ENCODE results near the gene KHNYN.

The KHNYN gene

DNA sequence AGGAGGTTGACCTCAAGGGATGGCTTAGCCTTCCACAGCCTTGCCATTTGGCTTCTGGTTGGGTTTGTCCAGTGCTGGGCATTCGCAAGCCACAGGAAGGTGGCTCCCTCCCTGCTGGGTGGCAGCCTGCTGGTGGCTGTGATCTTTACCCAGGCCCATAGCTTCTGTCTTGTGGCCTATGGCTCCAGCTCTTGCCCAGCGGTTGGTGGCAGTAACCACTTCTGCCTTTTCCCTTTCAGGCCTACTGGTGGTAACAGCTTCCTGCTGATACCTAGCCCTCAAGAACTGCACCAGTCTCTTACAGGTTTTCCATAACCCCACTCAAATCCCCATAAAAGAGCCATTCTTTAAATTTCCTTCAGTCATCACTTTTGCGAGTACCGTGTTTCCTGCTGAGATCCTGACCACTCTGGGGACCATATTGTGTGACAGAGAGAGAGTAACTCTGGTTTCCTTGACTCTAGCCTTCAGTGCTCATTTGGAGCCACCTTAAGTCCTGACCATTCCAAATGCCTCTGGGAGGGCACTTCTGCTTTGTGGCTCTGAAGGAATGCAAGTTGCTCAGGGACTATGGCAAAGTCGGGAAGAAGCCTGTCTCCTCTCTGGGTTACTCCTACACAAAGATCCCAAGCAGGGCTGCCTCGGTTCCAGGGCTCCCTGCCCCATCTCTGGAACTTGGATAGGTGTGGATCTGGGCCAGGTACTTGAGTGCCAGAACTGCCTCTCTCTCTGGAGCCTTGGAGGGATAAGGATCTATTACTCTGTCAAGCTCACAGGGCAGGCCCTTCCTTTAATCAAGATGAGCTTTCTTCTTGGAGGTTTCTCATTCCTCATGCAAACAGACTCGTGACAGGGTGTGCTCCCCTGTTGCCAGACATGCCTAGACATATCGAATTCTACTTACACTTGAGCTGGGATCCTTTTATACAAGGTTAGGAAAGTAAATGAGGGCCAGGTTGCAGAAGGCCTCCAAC lies 33.9 kb upstream of the KHNYN start:
- no peak for DNase-seq (ENCODE audit: low spot score)
- in situ Hi-C loops (cut with MboI; ENCODE audit: low sequenced_read_pairs, unreplicated experiment), result no loop called here
- TF ChIP-seq, protein P1, sequence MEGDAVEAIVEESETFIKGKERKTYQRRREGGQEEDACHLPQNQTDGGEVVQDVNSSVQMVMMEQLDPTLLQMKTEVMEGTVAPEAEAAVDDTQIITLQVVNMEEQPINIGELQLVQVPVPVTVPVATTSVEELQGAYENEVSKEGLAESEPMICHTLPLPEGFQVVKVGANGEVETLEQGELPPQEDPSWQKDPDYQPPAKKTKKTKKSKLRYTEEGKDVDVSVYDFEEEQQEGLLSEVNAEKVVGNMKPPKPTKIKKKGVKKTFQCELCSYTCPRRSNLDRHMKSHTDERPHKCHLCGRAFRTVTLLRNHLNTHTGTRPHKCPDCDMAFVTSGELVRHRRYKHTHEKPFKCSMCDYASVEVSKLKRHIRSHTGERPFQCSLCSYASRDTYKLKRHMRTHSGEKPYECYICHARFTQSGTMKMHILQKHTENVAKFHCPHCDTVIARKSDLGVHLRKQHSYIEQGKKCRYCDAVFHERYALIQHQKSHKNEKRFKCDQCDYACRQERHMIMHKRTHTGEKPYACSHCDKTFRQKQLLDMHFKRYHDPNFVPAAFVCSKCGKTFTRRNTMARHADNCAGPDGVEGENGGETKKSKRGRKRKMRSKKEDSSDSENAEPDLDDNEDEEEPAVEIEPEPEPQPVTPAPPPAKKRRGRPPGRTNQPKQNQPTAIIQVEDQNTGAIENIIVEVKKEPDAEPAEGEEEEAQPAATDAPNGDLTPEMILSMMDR (IDR thresholded peaks at IDR 0.05; ENCODE audit: borderline replicate concordance, control extremely low read depth, extremely low read depth, insufficient read depth, missing control alignments), result no peak

DNA sequence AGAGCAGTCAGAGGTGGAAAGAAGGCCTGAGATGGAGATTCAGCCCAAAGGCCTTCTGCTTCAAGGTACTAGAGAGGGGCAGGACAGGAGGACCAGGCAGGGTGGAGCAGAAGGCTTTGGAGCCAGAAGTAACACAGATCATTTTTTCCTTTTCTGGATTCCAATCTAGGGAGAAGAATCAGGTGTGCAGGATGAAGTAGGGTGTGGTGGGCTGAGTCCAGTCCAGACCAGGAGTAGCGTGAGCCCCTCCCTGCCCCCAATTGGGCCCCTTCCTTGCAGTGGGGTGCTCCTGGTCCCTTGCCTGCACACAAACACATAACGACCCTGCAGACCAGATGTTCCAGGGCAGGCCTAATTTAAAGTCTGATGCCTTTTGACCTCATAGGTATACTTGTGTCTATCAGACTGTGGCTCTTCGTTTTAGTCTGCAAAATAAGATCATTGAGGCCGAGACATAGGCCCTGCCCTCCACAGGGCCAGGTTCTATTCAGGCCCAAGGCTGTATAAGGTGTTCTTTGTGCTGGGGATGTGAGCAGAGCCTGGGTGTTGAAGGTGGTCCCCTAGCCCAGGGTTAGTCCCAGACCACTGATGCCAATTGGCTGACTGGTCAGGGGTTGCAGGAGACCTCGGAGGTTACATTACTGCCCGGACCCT lies 32.0 kb upstream of the KHNYN start:
- no peak for DNase-seq (ENCODE audit: low spot score)
- TF ChIP-seq, protein P1 (IDR thresholded peaks at IDR 0.05; ENCODE audit: borderline replicate concordance, control extremely low read depth, extremely low read depth, insufficient read depth, missing control alignments), result no peak
- in situ Hi-C loops (cut with MboI; ENCODE audit: low sequenced_read_pairs, unreplicated experiment), result no loop called here

DNA sequence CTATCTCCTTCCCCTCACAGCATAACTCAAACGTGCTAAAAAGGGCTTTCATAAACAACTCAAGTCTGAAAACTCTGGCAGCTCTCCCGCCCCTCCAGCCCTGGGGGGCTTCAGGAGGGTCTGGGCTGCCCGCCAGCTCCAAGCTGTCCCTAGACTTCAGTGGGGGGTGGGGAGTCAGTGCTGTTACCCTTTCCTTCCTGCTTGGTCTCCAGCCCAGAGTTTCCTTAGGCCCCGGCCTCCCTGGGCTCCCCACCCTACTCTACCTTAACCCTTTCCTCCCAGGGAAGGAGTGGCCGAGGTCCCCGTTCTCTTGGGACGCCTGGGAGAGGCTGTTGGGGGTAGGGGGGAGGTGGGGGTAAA lies 31.5 kb upstream of the KHNYN start:
- TF ChIP-seq, protein P1 (IDR thresholded peaks at IDR 0.05; ENCODE audit: borderline replicate concordance, control extremely low read depth, extremely low read depth, insufficient read depth, missing control alignments), result no peak
- in situ Hi-C loops (cut with MboI; ENCODE audit: low sequenced_read_pairs, unreplicated experiment), result no loop called here
- no peak for DNase-seq (ENCODE audit: low spot score)

- DNase-seq (ENCODE audit: low spot score), result no peak
- TF ChIP-seq, protein P1 (IDR thresholded peaks at IDR 0.05; ENCODE audit: borderline replicate concordance, control extremely low read depth, extremely low read depth, insufficient read depth, missing control alignments), result no peak
- in situ Hi-C loops (cut with MboI; ENCODE audit: low sequenced_read_pairs, unreplicated experiment), result no loop called here
These were observed 30.9 kb upstream of the KHNYN start, which contains the start of gene NYNRIN for GRCh38 chr14:24398653-24399446. NYNRIN (plus strand) TSS chr14:24399003; CDS start chr14:24399247, 244 bp downstream.

- TF ChIP-seq, protein P1 (IDR thresholded peaks at IDR 0.05; ENCODE audit: borderline replicate concordance, control extremely low read depth, extremely low read depth, insufficient read depth, missing control alignments), result no peak
- no peak for DNase-seq (ENCODE audit: low spot score)
- in situ Hi-C loops (cut with MboI; ENCODE audit: low sequenced_read_pairs, unreplicated experiment), result no loop called here
These were observed 30.3 kb upstream of the KHNYN start for GRCh38 chr14:24399447-24399822.
